GM12801 (cell line): ENCODE data around the gene IL1RN.

ENCODE experiments used
- CTCF ChIP-seq: IDR thresholded peaks from one replicate; pipeline ENCODE4 v1.5.1; 2011; ENCODE audit warnings: control low read depth; ENCODE audit not compliant: insufficient read length; ENCODE audit errors: extremely low read depth

The IL1RN gene

DNA sequence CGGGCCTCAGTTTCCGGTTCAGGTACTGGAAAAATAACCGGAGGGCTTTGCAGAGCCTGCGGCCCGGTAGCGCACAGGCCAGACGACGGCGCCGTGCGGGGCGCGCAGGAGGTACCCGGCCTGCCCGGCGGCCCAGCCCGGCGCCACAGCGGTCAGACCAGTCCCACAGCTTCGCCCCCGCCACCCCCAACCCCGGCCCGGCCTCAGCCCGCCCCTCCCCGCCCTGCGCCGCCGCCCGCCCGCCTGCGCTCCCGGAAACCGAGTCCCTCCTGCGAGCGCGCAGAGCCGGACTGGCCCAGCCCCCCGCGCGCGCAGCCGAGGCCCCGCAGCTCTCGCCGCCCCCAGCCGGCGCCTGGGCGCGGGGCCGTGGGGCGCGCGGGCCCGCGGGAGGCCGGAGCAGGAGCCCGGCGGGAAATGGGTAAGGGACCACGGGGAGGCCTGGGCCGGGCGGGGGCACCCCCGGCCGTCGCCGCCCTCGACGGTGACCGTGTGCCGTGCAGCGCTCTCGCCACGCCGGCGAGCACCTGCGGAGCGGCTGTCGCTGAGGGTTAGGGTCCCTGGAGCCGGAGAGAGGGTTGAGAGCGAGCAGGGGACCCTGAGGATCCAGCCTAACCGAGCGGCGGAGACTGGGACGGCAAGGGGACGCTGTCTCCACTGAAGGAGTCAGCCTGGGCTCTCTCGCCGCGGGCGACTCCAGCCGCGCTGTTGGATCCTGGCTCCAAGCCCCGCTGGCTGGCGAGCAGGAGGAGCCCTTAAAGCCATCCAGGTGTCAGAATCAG is 29.9 kb downstream of the IL1RN start:
- no peak for TF ChIP-seq CTCF

- no peak for TF ChIP-seq CTCF
These were observed 30.7 kb downstream of the IL1RN start for GRCh38 chr2:113157897-113158753.

- TF ChIP-seq CTCF: no peak
These were observed 31.6 kb downstream of the IL1RN start for GRCh38 chr2:113158884-113159553.

- TF ChIP-seq CTCF: no peak
These were observed 32.9 kb downstream of the IL1RN start for GRCh38 chr2:113160248-113160647.

GRCh38 chr2:113160962-113161361 is 33.6 kb downstream of the IL1RN start:
- no peak for TF ChIP-seq CTCF

GRCh38 chr2:113162173-113162572 is 34.8 kb downstream of the IL1RN start:
- TF ChIP-seq CTCF: no peak

DNA sequence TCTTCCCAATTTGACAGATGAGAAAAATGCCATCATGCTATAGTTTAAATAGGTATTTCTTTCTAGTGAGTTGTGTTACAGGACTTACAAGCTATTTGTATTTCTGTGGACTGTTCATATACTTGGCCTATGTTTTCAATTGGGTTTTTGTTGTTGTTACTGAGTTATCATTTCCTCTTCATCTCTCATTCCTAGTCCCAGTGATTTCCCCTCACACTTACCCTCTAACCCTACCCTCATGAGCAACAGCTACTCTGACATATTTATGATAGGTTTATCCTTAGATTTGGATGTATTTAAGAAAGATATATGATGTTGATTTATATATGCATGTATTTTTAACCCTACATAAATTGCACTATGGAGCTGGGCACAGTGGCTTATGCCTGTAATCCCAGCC is 35.5 kb downstream of the IL1RN start:
- TF ChIP-seq CTCF: no peak
